Esophagus muscularis mucosa (tissue), 4 donors: ENCODE data around the gene ART5.
"Not testable (repeated sequence)": the region's sequence is repeated elsewhere in the genome, so short reads cannot be mapped to it uniquely, and the experiment has no call there.

ENCODE experiments used
- EP300 ChIP-seq: sonication (generic); formaldehyde crosslinking; IDR thresholded peaks from one replicate; pipeline ENCODE4 v1.6.1; 2017; ENCODE audit warnings: antibody characterized with exemption
- POLR2A ChIP-seq: fragments of 450-650 bp; IDR thresholded peaks from one replicate; pipeline ENCODE4 v1.6.1; 2017; ENCODE audit warnings: antibody characterized with exemption, moderate library complexity, mild to moderate bottlenecking, low read depth
- TF ChIP-seq, protein P1 (sequence below), 3 experiments: fragments of 200-600 bp in 2 of 3; fragments of 450-650 bp in 1 of 3; sonication (generic) in 2 of 3; IDR thresholded peaks; one replicate each; pipeline ENCODE4 v1.5.1; 2017 to 2019; ENCODE audit warnings: antibody characterized with exemption in 3 of 3, mild to moderate bottlenecking in 2 of 3, moderate library complexity in 1 of 3

GRCh38 chr11:3648843-3649242 lies 7.1 kb upstream of the ART5 start:
- TF ChIP-seq, protein P1, sequence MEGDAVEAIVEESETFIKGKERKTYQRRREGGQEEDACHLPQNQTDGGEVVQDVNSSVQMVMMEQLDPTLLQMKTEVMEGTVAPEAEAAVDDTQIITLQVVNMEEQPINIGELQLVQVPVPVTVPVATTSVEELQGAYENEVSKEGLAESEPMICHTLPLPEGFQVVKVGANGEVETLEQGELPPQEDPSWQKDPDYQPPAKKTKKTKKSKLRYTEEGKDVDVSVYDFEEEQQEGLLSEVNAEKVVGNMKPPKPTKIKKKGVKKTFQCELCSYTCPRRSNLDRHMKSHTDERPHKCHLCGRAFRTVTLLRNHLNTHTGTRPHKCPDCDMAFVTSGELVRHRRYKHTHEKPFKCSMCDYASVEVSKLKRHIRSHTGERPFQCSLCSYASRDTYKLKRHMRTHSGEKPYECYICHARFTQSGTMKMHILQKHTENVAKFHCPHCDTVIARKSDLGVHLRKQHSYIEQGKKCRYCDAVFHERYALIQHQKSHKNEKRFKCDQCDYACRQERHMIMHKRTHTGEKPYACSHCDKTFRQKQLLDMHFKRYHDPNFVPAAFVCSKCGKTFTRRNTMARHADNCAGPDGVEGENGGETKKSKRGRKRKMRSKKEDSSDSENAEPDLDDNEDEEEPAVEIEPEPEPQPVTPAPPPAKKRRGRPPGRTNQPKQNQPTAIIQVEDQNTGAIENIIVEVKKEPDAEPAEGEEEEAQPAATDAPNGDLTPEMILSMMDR (IDR thresholded peaks at IDR 0.05) = not testable (repeated sequence)
- TF ChIP-seq EP300, POLR2A: not testable (repeated sequence)
